ENCODE measurements around the gene PLEKHO2.

DNA sequence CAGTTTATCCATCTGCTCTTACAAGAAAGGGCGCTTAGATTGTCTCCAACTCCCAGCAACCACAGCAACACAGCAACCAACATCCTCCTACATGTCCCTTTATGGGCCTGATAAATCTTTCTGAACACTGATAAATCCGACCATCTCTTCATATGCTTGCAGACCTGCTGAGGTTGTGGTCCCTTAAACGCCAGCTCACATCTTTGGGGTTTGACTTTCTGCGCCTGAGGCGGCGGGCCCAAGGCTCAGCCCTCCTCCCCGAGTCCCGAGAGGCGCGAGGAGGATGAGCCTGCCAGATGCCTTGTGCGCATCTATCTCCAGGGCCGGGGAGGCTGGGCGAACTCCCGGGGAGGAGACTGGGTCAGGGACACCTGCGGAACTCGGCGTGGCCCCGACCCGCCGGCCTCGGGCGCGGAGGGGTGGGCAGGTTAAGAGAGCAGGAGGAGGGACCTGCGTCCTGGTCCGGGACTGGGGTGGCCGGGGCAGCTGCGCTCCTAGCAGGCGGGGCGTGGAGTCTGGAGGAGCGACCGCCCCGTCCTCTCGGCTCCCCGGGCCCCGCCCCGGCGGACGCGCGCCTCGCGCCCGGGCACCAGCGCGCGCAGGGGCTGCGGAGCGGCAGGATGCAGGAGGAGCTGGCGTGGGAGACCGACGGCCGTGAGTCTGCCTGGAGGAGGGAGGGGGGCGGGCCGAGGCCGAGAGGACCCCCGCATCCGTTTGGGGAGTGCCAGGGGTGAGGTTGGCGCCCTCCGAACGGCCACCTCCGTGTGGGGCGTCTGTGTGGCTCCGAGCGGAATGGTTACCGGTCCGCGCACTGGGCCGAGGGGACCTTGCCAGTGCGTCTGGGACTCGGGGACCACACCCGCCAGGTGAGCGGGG, 69.8 kb downstream of the PLEKHO2 start, which contains the start of gene ANKDD1A:
- TF ChIP-seq POLR2AphosphoS5 (IDR thresholded peaks at IDR 0.05; ENCODE audit: low read depth, low read length) (no peak), POLR2A (IDR thresholded peaks at IDR 0.05; ENCODE audit: low read depth, low read length) (no peak)
